Lower lobe of right lung (tissue), 2 donors: ENCODE measurements around the gene HMGCL. TPM values are rescaled to one million over a fixed set of nuclear protein-coding genes. Genes with fewer than 3 reads are reported as not detected.

Source experiments
- ATAC-seq, 2 donors: fragments of 200-7000 bp; cut with Tn5 transposase; one replicate each; pipeline ENCODE4 v1.9.1; 2020 to 2022; ENCODE audit warnings: mild to moderate bottlenecking in 2 of 2, moderate library complexity in 2 of 2
- DNase-seq: peaks from one replicate; pipeline ENCODE4 v3.0.0-alpha.2; 2020
- H3K27ac ChIP-seq: fragments of 200-600 bp; one replicate; pipeline ENCODE4 v1.8.0; 2022
- H3K27me3 ChIP-seq: fragments of 200-600 bp; one replicate; pipeline ENCODE4 v1.8.0; 2022; ENCODE audit warnings: low read depth
- H3K36me3 ChIP-seq: fragments of 200-600 bp; one replicate; pipeline ENCODE4 v1.8.0; 2022; ENCODE audit warnings: mild to moderate bottlenecking
- H3K4me1 ChIP-seq: fragments of 200-600 bp; one replicate; pipeline ENCODE4 v1.8.0; 2022
- H3K4me3 ChIP-seq: fragments of 200-600 bp; one replicate; pipeline ENCODE4 v1.8.0; 2022; ENCODE audit warnings: mild to moderate bottlenecking
- H3K9me3 ChIP-seq: fragments of 200-600 bp; one replicate; pipeline ENCODE4 v1.8.0; 2022
- CTCF ChIP-seq: fragments of 200-600 bp; IDR thresholded peaks from one replicate; pipeline ENCODE4 v1.8.0; 2022; ENCODE audit warnings: antibody characterized with exemption, mild to moderate bottlenecking
- intact Hi-C: fragments of 100-400 bp; cut with DNase I; formaldehyde crosslinking; loops from one replicate; pipeline ENCODE4 v1.11.0; 2022
- total RNA-seq: library from RNA; stranded (reverse); fragmentation: NEBNext Ultra II Directional; extraction: Animal tissue kit (Norgen Biotek cat#: 25700); gene quantifications from one replicate; pipeline ENCODE4 v1.2.1, GENCODE V29; 2021
- donor health status: DM: no; HTN: yes; CAD: no; lungs with severe emphysema.

The HMGCL gene
- total RNA-seq, 1 donor from 2014 or later: 39.3 TPM

- intact Hi-C loops: no loop called here
- Histone ChIP-seq H3K27me3 (no peaks in the 10 kb centered on the region), H3K9me3 (no peaks in the 10 kb centered on the region), H3K4me1 (peaks cover 20% of the 10 kb centered on the region), H3K36me3 (peaks cover 13% of the 10 kb centered on the region), H3K4me3 (no peak overlapping the region), H3K27ac (no peak overlapping the region)
- DNase-seq: no peak
- no peak for TF ChIP-seq CTCF
- ATAC-seq: no peak
Measured at GRCh38 chr1:23774174-23774880, 50.9 kb downstream of the HMGCL start.

DNA sequence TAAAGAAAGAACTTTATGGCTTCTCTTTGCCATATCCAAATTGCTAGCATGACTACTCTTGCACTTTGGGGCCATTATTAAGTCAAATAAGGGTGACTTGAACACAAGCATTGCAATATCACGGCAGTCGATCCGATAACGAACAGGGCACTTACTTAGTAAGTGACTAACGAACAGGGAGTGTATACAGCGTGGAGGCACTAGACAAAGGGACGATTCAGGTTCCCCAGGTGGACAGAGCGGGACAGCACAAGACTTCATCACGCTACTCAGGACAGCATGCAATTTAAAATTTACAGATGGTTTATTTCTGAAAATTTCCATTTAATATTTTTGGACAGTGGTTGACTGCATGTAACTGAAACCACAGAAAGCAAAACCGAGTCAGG lies 52.4 kb downstream of the HMGCL start:
- Histone ChIP-seq H3K36me3 (peaks cover 21% of the 10 kb centered on the region), H3K27ac (no peak overlapping the region), H3K4me3 (no peak overlapping the region), H3K9me3 (no peaks in the 10 kb centered on the region), H3K4me1 (peaks cover 14% of the 10 kb centered on the region), H3K27me3 (no peaks in the 10 kb centered on the region)
- intact Hi-C loops: no loop called here
- TF ChIP-seq CTCF: no peak
- no peak for DNase-seq
- no peak for ATAC-seq

DNA sequence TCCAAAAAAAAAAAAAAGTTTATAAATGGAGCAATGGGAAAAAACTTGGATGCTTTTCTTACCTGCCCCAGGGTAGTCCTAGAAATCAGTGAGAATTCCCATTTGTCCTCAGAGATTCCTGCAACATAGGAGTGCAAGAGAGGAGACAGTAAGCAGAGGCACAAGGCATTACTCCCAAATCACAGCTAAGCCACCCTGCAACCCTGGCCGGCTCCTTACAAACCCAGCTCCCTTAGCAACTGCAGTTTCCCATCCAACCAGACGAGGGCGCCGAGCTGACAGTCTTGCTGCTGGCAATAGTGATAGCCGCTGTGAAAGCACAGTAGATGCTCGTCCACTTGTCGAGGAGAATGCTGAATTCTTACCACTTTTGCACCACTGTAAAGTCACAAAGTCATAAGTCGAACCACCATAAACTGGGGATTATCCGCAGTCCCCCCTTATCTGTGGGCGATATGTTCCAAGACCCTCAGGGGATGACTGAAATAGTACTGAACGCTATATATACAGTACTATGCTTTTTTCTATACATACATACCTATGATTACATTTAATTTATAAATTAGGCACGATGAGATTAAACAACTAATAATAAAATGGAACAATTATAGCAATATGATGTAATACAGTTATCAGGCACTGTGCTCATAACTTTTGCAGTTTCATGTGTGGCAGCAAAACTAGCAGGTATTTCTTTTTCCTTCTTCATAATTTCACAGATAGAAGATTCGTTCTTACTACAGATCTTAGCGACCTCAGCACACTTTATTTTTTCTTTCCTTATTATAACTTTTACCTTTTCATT lies 53.0 kb downstream of the HMGCL start:
- intact Hi-C loops: no loop called here
- peaks cover 8% of the 10 kb centered on the region for H3K4me1 ChIP-seq
- no peaks in the 10 kb centered on the region for H3K27me3 ChIP-seq
- no peaks in the 10 kb centered on the region for H3K9me3 ChIP-seq
- DNase-seq (peak; percentile 92), ATAC-seq (peak; percentile 92 to 95)
- H3K4me3 ChIP-seq: no peak overlapping the region
- TF ChIP-seq CTCF: peak; percentile 94
- H3K27ac ChIP-seq: no peak overlapping the region
- peaks cover 25% of the 10 kb centered on the region for H3K36me3 ChIP-seq

GRCh38 chr1:23768733-23769132 lies 56.5 kb downstream of the HMGCL start:
- no peaks in the 10 kb centered on the region for H3K27me3 ChIP-seq
- TF ChIP-seq CTCF: no peak
- H3K4me1 ChIP-seq: peaks cover 4% of the 10 kb centered on the region
- intact Hi-C loops: no loop called here
- H3K4me3 ChIP-seq: no peak overlapping the region
- no peaks in the 10 kb centered on the region for H3K9me3 ChIP-seq
- ATAC-seq (no peak), DNase-seq (no peak)
- peaks cover 43% of the 10 kb centered on the region for H3K36me3 ChIP-seq
- H3K27ac ChIP-seq: no peak overlapping the region

- no peak for DNase-seq
- H3K27ac ChIP-seq: no peak overlapping the region
- no peaks in the 10 kb centered on the region for H3K27me3 ChIP-seq
- H3K36me3 ChIP-seq: peaks cover 74% of the 10 kb centered on the region
- intact Hi-C loops: no loop called here
- no peak for TF ChIP-seq CTCF
- H3K9me3 ChIP-seq: no peaks in the 10 kb centered on the region
- peaks cover 6% of the 10 kb centered on the region for H3K4me1 ChIP-seq
- no peak overlapping the region for H3K4me3 ChIP-seq
- ATAC-seq: no peak
Measured at GRCh38 chr1:23763041-23763577, 62.1 kb downstream of the HMGCL start.
